ENCODE data around the gene DCAF12. TPM values are rescaled to one million over a fixed set of nuclear protein-coding genes. Genes with fewer than 3 reads are reported as not detected.
A peak's percentile ranks its signal among the peaks of the same experiment; 100 is the strongest.

The DCAF12 gene
- total RNA-seq, 1 experiment from 2014 or later = 23.0 TPM

- DNase-seq (ENCODE audit: low spot score) = no peak
Observed at GRCh38 chr9:34125681-34126206, 754 bp downstream of the DCAF12 start.

- no peak for DNase-seq (ENCODE audit: low spot score)
Observed at GRCh38 chr9:34124926-34125325, 1.6 kb downstream of the DCAF12 start.

GRCh38 chr9:34124099-34124498 is 2.4 kb downstream of the DCAF12 start:
- no peak for DNase-seq (ENCODE audit: low spot score)

- DNase-seq (ENCODE audit: low spot score) = no peak
Observed at GRCh38 chr9:34123682-34124081, 2.8 kb downstream of the DCAF12 start.

- DNase-seq (ENCODE audit: low spot score) = no peak
Observed at GRCh38 chr9:34121996-34122395, 4.5 kb downstream of the DCAF12 start.

GRCh38 chr9:34119713-34120112 is 6.8 kb downstream of the DCAF12 start:
- no peak for DNase-seq (ENCODE audit: low spot score)

GRCh38 chr9:34114436-34114835 is 12.1 kb downstream of the DCAF12 start:
- DNase-seq (ENCODE audit: low spot score) = no peak

- DNase-seq (ENCODE audit: low spot score) = no peak
Observed at GRCh38 chr9:34106110-34106509, 20.4 kb downstream of the DCAF12 start.

GRCh38 chr9:34102796-34103195 is 23.7 kb downstream of the DCAF12 start:
- DNase-seq (ENCODE audit: low spot score) = no peak

GRCh38 chr9:34098307-34098706 is 28.2 kb downstream of the DCAF12 start:
- no peak for DNase-seq (ENCODE audit: low spot score)

GRCh38 chr9:34097865-34098264 is 28.6 kb downstream of the DCAF12 start:
- no peak for DNase-seq (ENCODE audit: low spot score)

GRCh38 chr9:34096751-34097150 is 29.7 kb downstream of the DCAF12 start:
- no peak for DNase-seq (ENCODE audit: low spot score)

GRCh38 chr9:34093578-34093977 is 32.9 kb downstream of the DCAF12 start:
- DNase-seq (ENCODE audit: low spot score) = no peak

- no peak for DNase-seq (ENCODE audit: low spot score)
Observed at GRCh38 chr9:34089311-34089710, 37.2 kb downstream of the DCAF12 start.

GRCh38 chr9:34087370-34087769 is 39.1 kb downstream of the DCAF12 start:
- no peak for DNase-seq (ENCODE audit: low spot score)

GRCh38 chr9:34086864-34087263 is 39.6 kb downstream of the DCAF12 start:
- DNase-seq (ENCODE audit: low spot score) = no peak

- DNase-seq (ENCODE audit: low spot score) = no peak
Observed at GRCh38 chr9:34085581-34086500, 40.7 kb downstream of the DCAF12 start.

GRCh38 chr9:34084562-34084961 is 41.9 kb downstream of the DCAF12 start:
- DNase-seq (ENCODE audit: low spot score) = no peak

- peak; percentile 81 for DNase-seq (ENCODE audit: low spot score)
Observed at GRCh38 chr9:34079181-34079580, 47.3 kb downstream of the DCAF12 start.

GRCh38 chr9:34072868-34073590 is 53.5 kb downstream of the DCAF12 start:
- DNase-seq (ENCODE audit: low spot score) = peak; percentile 68

GRCh38 chr9:34072410-34072809 is 54.1 kb downstream of the DCAF12 start:
- DNase-seq (ENCODE audit: low spot score) = no peak

- DNase-seq (ENCODE audit: low spot score) = no peak
Observed at GRCh38 chr9:34070606-34071324, 55.7 kb downstream of the DCAF12 start.

Data from A172 (cell line).